HG03469 (cell line): Measurements from ENCODE around the gene IRGQ.
"Not testable (repeated sequence)": the region's sequence is repeated elsewhere in the genome, so short reads cannot be mapped to it uniquely, and the experiment has no call there.

ENCODE experiments used
- ATAC-seq: cut with Tn5 transposase; IDR thresholded peaks from one replicate; pipeline ENCODE4 v1.9.1; 2021; ENCODE audit warnings: mild to moderate bottlenecking, moderate library complexity, moderate number of reproducible peaks; ENCODE audit not compliant: unreplicated experiment

IRGQ gene

GRCh38 chr19:43599635-43600295 lies 3.8 kb upstream of the IRGQ start:
- no peak for ATAC-seq

- no peak for ATAC-seq
Measured at GRCh38 chr19:43598445-43599240, 2.7 kb upstream of the IRGQ start.

DNA sequence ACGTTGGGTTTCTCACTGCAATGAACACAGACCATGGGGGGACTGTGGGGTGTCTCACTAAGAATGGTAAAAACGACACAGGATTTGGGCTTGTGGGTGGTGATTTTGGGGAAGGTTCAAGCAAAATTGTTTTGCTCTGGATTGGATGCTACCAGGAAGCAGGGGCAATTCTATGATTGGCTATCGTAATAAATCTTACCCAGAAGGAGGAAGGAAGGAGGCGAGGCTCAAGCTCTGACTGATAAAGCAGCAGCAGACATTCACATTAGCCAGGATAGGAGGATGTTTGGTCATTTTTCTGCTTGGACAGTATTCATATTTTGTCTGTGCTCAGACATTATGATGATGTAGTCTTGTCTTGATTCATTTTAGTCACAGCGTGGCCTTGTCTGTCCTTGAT lies 1.9 kb upstream of the IRGQ start:
- no peak for ATAC-seq

DNA sequence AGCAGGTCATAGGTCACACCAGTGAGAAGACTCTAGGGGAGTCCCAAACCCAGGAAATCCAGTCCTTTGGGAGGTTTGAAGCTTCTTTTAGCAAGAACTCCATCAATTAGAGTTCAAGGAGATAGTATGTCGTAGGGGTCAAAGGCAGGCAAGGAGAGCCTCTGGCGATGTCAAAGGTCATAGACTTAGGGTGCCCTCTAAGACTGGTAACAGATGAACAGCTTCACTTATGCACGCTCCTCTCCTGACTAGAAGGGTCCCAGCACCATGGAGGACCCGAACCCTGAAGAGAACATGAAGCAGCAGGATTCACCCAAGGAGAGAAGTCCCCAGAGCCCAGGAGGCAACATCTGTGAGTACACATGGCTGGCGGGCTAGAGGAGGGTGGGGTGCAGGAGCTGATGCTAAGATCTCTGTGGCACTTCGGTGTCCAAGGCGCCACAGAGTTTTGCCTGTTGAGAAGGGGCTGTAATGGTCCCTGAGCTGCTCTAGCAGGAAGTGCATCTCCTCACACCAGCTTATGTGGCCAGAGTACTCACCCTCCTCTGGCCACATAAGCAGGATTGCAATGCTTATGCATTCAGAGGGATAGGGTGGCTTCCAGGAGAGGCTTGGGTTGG lies 1.0 kb upstream of the IRGQ start:
- no peak for ATAC-seq

GRCh38 chr19:43595605-43595998 lies 332 bp downstream of the IRGQ start:
- ATAC-seq: no peak

- ATAC-seq: no peak
Measured at GRCh38 chr19:43594710-43595604, 977 bp downstream of the IRGQ start.

DNA sequence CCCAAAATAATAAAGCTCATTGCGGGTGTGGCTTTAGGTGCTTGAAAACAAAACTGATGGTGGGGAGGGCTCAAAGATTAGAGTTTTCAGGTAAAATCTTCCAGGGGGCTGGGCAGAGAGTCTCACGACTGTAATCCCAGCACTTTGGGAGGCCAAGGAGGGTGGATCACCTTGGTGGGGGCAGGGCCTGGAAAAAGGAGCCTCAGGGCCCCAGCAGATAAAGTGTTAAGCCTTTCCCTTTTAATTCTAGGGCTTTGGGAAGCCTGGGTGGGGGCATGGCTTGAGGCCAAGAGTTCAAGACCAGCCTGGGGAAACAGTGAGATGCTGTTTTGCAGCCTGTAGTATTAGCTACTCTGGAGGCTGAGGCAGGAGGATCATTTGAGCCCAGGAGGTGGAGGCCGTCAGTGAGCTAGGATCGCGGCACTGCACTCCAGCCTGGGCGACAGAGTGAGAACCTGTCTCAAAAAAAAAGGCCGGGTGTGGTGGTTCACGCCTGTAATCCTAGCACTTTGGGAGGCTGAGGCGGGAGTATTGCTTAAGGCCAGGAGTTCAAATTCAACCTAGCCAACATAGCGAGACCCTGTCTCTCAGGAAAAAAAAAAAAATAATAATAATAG lies 1.7 kb downstream of the IRGQ start:
- ATAC-seq: no peak

GRCh38 chr19:43592800-43593350 lies 3.1 kb downstream of the IRGQ start:
- ATAC-seq: no peak

- ATAC-seq: no peak
Measured at GRCh38 chr19:43591904-43592772, 3.8 kb downstream of the IRGQ start.

- ATAC-seq: no peak
Measured at GRCh38 chr19:43589678-43590077, 6.3 kb downstream of the IRGQ start.

- ATAC-seq: no peak
Measured at GRCh38 chr19:43589277-43589676, 6.7 kb downstream of the IRGQ start.

DNA sequence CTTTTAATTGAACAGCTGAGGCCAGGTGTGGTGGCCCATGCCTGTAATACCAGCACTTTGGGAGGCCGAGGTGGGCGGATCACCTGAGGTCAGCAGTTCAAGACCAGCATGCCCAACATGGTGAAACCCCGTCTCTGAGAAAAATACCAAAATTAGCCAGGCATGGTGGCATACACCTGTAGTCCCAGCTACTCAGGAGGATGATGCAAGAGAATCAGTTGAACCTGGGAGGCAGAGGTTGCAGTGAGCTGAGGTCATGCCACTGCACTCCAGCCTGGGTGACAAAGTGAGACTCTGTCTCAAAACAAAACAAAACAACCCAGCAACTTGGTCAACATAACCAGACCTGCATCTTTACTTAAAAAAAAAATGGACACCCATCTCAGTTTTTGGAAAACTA lies 8.9 kb downstream of the IRGQ start:
- not testable (repeated sequence) for ATAC-seq

GRCh38 chr19:43586346-43586745 lies 9.6 kb downstream of the IRGQ start:
- no peak for ATAC-seq

DNA sequence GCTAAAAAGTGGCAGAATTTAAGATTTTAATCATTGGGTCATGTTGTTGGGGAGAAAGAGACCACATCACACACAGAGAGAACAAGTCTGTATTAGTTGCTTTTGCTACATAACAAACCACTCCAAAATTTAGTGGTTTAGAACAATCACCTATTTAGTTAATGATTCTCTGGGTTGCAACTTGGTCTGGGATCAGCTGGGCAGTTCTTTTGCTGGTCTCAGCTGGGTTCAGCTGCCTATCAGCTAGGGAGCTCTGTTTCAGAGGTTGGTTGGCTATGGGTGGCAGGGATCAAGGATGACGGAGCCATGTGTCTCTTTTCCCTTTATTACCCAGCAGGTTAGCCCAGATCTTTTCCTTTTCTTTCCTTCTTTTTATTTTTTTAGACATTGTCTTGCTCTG lies 11.4 kb downstream of the IRGQ start:
- ATAC-seq: no peak

DNA sequence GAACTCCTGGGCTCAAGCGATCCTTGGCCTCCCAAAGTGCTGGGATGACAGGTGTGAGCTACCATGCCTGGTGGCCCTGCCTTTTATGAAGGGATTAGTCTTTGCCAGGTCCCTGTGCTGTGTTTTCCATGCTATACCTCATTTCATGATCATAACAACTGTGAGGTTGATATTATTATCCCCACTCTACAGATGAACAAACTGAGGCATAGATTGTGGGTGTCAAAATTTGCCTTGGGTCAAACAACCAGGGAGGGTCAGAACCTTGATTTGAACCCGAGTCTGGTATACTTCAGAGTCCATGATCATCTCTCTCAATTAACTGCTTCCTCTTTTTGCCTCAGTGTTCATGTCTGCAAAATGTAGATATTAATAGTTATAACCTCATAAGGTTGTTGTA lies 13.4 kb downstream of the IRGQ start:
- ATAC-seq: no peak

GRCh38 chr19:43581467-43581866 lies 14.5 kb downstream of the IRGQ start:
- ATAC-seq: no peak

GRCh38 chr19:43578787-43579186 lies 17.1 kb downstream of the IRGQ start:
- no peak for ATAC-seq

- ATAC-seq: no peak
Measured at GRCh38 chr19:43575955-43576878, 19.7 kb downstream of the IRGQ start.
